Activated CD4-positive, CD25-positive, alpha-beta regulatory T cell treated with anti-CD3 and anti-CD28 coated beads, Interleukin-2, amount 50 U/mL, for 72 hours (primary cell): ENCODE data around the gene POLE2.
"Not testable (repeated sequence)": the region's sequence is repeated elsewhere in the genome, so short reads cannot be mapped to it uniquely, and the experiment has no call there.

Source experiments
- DNase-seq: peaks from one replicate; pipeline ENCODE4 v3.0.0; 2021

The POLE2 gene

GRCh38 chr14:49687942-49688700 lies at the start of gene POLE2:
TSS of gene POLE2 (minus strand) at chr14:49688214. CDS start at chr14:49688203, 11 bp downstream.
- DNase-seq: peak; percentile 85

GRCh38 chr14:49735669-49736068 lies 47.7 kb upstream of the POLE2 start:
- DNase-seq: not testable (repeated sequence)

- DNase-seq: no peak
Measured at GRCh38 chr14:49733836-49734235, 45.8 kb upstream of the POLE2 start.

GRCh38 chr14:49732896-49733295 lies 44.9 kb upstream of the POLE2 start:
- no peak for DNase-seq

- no peak for DNase-seq
Measured at GRCh38 chr14:49727171-49727570, 39.2 kb upstream of the POLE2 start.

GRCh38 chr14:49721733-49722435 lies 33.9 kb upstream of the POLE2 start:
- DNase-seq: not testable (repeated sequence)

GRCh38 chr14:49720744-49721143 lies 32.7 kb upstream of the POLE2 start:
- DNase-seq: no peak

GRCh38 chr14:49710993-49711392 lies 23.0 kb upstream of the POLE2 start:
- not testable (repeated sequence) for DNase-seq

GRCh38 chr14:49704471-49704870 lies 16.5 kb upstream of the POLE2 start:
- DNase-seq: not testable (repeated sequence)

GRCh38 chr14:49703965-49704364 lies 16.0 kb upstream of the POLE2 start:
- DNase-seq: no peak

GRCh38 chr14:49702725-49703124 lies 14.7 kb upstream of the POLE2 start:
- no peak for DNase-seq

- not testable (repeated sequence) for DNase-seq
Measured at GRCh38 chr14:49693735-49694124, 5.7 kb upstream of the POLE2 start.

GRCh38 chr14:49692811-49693734 lies 5.1 kb upstream of the POLE2 start, which contains the start of gene KLHDC1:
TSS of gene KLHDC1 (plus strand) at chr14:49693120. CDS start at chr14:49693195, 75 bp downstream.
- peak; percentile 75 for DNase-seq

GRCh38 chr14:49692193-49692757 lies 4.3 kb upstream of the POLE2 start:
- DNase-seq: no peak

GRCh38 chr14:49691031-49691430 lies 3.0 kb upstream of the POLE2 start:
- no peak for DNase-seq

- DNase-seq: no peak
Measured at GRCh38 chr14:49688701-49689030, 652 bp upstream of the POLE2 start.

- no peak for DNase-seq
Measured at GRCh38 chr14:49686425-49686824, 1.6 kb downstream of the POLE2 start.

GRCh38 chr14:49679271-49679670 lies 8.7 kb downstream of the POLE2 start:
- DNase-seq: no peak

GRCh38 chr14:49677643-49678042 lies 10.4 kb downstream of the POLE2 start:
- DNase-seq: no peak

GRCh38 chr14:49673586-49673985 lies 14.4 kb downstream of the POLE2 start:
- no peak for DNase-seq

GRCh38 chr14:49670475-49670874 lies 17.5 kb downstream of the POLE2 start:
- DNase-seq: no peak

- no peak for DNase-seq
Measured at GRCh38 chr14:49659526-49660455, 28.2 kb downstream of the POLE2 start.
